Urothelium cell line (cell line): ENCODE data around the gene TSSK3.

Experiments
- DNase-seq: peaks from one replicate; pipeline ENCODE4 v3.0.0; 2011; ENCODE audit warnings: low spot score, mixed read lengths
- FAIRE-seq: peaks from 2 replicates; lab custom pipeline; 2011; peaks lifted over from hg19 to GRCh38; lab: Jason Lieb, UNC

The TSSK3 gene, protein sequence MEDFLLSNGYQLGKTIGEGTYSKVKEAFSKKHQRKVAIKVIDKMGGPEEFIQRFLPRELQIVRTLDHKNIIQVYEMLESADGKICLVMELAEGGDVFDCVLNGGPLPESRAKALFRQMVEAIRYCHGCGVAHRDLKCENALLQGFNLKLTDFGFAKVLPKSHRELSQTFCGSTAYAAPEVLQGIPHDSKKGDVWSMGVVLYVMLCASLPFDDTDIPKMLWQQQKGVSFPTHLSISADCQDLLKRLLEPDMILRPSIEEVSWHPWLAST

DNA sequence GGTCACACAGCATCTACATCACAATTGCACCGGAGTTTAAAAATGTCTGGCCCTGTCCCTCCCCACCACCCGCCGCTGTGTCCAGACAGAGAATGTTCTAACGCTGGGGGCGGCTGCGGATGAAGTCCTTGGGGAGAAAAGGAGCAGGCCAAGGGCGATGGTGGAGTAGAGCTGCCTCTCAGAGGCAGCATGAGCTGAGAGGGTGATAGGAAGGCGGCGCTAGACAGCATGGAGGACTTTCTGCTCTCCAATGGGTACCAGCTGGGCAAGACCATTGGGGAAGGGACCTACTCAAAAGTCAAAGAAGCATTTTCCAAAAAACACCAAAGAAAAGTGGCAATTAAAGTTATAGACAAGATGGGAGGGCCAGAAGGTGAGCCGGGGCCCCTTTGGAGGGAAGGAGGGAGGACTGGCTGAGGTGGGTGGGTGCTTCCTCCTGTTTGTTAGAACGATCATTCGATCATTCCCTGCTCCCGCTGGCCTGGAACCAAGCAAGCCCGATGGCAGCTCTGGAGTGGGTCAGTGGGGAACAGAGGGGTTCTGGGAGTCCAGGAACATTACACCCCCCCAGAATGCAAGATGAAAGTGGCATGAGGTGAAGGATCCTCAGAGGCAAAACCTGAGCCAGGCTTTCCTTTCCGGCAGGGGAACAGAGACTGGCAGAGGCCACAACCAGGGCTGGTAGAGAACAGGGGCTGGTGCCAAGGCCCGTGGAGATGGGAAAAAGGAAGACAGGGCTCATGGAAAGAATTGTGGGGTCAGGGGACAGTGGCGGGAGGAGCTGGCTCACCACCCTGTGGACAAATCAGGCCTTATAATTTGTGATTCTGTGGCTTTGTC lies at the start of gene TSSK3, which contains the start of gene FAM229A:
Gene TSSK3 (plus strand): TSS at position 66 of the 840 bp plus-strand sequence. CDS start 163 bp downstream, at position 229.
Gene FAM229A (minus strand): TSS at position 12 of the 840 bp plus-strand sequence. CDS start 394 bp downstream, outside the sequence.
- FAIRE-seq (no peak), DNase-seq (no peak)

DNA sequence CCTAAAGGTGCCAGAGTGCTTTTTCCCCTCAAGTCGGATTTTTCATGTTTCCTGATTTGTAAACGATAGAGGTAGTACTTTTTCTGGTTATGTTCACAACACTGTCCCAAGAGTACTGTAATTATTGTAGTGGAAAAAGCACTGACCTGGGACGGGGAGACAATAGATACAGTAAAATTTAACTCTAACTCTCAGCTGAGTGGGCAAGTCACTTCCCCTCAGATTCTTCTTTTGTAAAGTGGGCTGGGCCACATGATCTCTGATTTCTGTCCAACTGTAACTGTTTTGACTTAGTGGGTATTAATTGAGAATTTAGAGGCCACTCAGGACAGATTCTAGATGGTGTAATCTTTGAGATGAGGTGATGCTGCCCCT lies 45.4 kb upstream of the TSSK3 start:
- FAIRE-seq (no peak), DNase-seq (no peak)

DNA sequence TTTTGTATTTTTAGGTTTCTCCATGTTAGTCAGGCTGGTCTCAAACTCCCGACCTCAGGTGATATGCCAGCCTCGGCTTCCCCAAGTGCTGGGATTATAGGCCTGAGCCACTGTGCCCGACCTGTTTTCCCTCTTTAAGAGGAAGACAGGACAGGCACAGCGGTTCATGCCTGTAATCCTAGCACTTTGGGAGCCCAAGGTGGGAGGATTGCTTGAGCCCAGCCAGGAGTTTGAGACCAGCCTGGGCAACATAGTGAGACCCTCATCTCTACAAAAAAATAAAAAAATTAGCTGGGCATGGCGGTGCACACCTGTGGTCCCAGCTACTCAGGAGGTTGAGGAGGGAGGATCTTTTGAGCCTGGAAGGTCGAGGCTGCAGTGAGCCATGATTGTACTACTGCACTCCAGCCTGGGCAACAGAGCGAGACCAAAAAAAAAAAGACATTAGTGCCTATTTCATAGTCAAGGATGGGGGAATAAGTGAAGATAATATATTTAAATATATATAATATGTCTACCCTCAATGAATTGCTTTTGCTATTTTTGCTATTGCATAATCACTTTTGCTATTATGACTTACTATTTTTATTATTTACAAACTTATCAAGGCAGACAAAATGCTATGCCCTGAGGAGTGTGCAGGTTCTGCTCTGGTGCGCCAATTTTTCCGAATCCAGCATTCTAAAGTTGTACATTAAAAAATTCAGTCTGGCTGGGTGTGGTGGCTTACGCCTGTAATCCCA lies 44.0 kb upstream of the TSSK3 start:
- FAIRE-seq (no peak), DNase-seq (no peak)

DNA sequence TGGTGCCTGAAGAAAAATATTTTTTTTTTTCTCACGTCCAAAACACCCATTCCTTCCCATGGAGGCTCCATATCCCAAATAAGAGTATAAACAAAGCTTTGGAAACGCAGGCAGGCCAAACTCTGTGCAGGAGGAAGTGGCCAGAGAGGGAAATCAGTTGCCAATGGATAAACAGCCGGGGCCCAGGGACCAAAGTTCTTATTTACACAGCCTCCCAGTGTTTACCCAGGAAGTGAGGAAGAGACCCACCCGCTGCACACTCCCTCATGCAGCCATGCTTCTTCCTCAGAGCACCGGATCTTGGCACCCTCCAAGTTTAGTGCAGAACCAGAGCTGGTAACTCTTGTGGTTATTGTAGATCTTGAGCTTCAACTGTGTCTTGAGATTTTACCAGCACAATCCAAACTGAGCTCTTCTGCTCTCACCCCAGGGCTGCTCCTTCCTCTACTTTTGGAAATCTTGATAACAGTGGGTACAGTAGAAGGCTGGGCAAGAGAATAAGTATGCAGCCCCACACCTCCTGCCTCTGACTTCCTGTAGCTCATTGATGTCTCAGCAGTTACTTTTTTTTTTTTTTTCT lies 40.5 kb upstream of the TSSK3 start:
- no peak for DNase-seq
- no peak for FAIRE-seq

DNA sequence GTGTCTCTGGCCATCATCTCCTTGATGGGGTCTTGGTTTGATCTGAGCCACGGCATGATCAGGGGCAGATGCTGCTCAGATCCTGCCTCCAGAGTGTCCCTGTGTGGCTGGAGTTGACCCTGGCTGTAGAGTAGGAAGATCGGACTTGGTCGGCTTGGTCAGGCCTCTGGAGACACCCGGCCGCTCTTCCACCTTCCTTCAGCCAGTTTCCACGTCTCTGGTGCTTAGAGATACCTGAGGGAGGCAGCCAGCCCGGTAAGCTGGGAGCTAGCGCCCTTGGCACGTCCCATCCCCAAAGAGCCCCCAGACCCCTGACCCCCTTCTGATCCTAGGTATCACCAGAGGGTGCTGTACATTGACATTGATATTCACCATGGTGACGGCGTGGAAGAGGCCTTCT lies 35.1 kb upstream of the TSSK3 start:
- DNase-seq (no peak), FAIRE-seq (no peak)

DNA sequence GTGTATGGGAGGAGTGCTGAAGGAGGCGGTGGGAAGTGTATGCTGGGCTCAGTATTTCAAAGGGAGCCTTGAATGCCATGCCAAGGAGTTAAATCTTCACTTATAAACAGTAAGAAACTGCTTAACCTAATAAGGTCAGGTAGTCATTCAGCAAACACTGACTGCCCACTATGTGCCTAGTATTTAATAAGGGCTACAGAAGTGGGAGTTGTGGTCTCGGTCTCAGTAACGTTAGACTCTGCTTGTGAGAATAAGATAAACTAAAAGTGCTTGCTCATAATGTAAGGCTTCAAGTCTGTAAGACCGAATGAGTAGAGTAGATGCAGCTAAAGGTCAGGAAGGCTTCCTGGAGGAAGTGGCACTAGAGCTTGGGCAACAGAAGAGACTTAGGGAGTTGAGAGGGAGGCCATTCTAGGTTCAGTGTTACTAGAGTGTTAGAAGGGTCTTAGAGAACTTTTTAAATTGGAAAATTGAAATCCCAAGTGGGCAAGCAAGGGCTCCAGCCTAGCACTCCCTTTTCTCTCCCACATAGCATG lies 32.3 kb upstream of the TSSK3 start:
- no peak for DNase-seq
- no peak for FAIRE-seq

DNA sequence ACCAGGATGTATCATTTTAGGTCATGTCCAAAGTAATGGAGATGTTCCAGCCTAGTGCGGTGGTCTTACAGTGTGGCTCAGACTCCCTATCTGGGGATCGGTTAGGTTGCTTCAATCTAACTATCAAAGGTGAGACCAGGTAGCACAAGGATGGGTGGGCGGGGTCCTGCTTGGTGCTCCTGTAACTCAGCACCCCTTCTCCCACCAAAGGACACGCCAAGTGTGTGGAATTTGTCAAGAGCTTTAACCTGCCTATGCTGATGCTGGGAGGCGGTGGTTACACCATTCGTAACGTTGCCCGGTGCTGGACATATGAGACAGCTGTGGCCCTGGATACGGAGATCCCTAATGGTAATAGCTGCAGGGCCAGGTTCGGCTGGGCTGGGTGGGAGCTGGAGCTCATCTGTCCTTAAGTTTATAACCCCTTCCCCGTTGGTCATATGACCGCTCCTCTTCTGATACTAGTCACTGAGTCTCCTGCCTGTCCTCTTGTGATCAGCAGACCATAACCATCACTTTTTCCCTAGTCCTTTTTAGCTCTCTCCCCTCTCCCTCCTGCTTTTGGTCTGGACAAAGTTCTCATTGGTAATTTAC lies 31.7 kb upstream of the TSSK3 start:
- DNase-seq: no peak
- FAIRE-seq: no peak

DNA sequence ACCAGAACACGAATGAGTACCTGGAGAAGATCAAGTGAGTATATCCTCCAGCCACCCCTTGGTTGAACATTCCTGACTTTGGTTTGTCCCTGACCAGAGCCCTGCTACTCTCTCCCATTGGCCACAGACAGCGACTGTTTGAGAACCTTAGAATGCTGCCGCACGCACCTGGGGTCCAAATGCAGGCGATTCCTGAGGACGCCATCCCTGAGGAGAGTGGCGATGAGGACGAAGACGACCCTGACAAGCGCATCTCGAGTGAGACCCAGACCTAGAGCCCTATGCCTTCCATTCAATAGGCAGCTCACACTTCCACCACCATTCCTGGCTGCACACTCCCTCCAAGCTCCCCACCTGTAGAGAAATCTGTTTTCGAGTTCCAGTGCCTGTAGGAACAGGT lies 30.8 kb upstream of the TSSK3 start:
- FAIRE-seq: no peak
- no peak for DNase-seq

DNA sequence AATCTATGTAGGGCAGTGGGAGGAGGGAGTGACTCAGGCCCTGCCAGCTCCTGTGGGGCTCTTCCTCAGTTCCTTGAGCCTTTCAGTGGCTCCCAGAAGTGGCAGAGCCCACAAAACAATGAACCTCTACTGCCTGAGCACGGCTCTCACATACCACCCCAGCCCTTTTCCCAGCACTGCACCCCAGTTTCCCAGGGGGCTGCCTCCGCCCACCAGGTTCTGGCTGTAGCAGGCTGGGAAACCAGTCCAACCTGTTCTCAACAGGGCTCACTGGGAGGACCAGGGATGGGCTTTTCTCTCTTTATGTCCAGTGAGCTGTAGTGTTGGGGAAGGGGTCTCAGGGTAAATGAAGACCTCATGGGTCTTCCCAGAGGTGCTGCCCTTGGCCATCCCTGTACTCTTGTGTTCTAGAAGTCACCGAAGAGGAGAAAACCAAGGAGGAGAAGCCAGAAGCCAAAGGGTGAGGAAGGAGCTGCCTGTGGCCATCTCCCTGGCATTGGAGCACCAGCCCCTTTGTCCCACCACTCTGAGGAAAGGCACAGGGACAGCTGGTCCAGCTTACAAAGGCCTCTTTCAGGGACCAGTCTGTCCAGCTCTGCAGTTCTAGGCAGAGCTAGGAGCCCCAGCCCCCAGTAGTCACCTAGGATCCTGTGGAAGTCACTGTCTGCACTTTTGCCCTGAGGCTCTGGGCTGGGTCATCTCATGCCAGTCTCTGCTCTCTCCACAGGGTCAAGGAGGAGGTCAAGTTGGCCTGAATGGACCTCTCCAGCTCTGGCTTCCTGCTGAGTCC lies 29.9 kb upstream of the TSSK3 start:
- FAIRE-seq (no peak), DNase-seq (no peak)

DNA sequence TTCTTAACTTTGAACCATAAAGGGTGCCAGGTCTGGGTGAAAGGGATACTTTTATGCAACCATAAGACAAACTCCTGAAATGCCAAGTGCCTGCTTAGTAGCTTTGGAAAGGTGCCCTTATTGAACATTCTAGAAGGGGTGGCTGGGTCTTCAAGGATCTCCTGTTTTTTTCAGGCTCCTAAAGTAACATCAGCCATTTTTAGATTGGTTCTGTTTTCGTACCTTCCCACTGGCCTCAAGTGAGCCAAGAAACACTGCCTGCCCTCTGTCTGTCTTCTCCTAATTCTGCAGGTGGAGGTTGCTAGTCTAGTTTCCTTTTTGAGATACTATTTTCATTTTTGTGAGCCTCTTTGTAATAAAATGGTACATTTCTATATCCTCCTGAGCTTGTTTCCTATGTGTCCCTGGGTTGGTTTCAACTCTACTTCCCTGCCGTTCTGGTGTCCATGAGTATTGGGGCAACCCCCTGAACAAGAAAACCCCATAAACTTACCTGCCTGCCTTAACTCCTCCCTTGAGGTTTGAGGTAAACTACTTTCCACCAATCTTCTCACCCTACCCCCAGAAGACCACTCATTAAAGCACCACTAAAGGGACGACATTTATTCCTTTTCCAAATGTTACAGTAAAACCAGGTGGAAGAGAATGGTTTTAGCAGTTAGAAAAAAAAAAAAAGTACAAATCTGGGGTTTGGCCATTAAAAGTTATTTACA lies 28.9 kb upstream of the TSSK3 start:
- no peak for DNase-seq
- no peak for FAIRE-seq

DNA sequence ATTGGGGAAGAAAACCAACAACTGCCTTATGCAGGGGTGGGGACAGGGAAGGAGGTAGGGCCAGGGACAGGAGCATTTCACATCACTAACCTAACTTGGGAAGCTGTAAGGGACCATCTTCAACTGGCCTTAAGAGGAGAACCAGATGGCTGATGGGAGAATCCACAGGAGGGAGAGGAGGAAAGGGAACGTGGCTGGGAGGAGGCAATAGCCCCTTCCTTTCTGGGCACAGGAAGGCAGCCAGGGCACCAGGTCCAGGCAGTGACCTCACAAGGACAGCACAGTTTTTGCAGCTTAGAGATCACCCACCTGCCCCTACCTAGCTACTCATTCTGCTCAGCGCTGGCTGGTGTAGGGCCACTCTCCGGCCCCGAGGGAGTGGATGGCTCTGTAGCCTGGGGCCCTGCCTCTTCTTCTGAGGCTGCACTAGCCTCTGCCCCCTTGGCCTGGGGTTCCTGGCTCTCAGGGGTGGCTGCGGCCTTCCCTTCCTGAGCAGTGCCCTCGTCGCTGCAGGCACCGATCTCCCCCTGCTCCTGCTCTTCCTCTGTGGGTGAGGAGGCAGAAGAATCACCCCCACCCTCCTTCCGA lies 28.0 kb upstream of the TSSK3 start:
- DNase-seq (no peak), FAIRE-seq (no peak)

DNA sequence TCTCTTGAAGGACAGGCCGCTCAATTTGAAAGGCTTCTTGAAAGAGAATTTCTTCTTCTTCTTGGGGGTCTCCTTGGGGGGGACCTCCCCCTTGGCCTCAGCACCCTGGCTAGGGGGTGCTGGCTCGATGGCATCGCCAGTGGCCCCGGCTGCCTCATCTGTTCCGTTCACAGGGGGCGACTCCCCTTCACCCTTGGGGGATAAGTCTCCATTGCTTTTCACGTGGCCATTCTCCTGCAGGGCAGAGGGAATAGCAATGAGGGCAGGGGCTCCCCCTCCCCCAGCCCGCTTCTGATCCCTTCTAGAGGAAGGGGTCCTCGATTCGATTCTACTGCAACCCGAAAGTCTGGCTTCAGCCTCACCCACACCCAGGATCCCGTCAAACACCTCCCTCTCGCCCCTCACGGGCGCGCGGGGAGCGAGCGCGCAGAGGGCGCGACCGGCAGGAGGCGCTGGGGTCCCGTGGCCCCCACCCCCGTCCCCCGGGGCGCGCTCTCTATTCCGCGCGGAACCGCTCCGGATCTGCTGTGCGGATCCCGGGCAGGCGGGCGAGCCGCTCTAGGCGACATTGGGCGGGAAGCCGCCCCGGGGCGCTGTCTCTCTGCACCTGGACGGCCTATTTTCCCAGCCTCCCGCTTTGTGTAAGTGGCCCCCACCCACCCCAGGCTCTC lies 27.3 kb upstream of the TSSK3 start:
- no peak for FAIRE-seq
- peak; percentile 75 for DNase-seq

DNA sequence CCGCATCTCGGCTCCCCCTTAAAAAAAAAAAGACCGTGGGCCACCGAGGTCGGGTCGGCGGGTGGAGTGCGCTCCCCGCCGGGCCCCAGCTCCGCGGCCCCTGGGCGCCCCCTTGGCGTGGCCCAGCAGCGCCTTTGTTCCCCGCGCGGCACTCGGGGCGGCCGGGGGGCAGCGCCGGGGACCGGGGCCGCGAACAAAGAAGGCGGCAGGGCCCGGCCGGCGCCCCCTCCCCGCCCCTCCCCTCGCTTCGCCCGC lies 26.9 kb upstream of the TSSK3 start:
- DNase-seq (no peak), FAIRE-seq (no peak)

DNA sequence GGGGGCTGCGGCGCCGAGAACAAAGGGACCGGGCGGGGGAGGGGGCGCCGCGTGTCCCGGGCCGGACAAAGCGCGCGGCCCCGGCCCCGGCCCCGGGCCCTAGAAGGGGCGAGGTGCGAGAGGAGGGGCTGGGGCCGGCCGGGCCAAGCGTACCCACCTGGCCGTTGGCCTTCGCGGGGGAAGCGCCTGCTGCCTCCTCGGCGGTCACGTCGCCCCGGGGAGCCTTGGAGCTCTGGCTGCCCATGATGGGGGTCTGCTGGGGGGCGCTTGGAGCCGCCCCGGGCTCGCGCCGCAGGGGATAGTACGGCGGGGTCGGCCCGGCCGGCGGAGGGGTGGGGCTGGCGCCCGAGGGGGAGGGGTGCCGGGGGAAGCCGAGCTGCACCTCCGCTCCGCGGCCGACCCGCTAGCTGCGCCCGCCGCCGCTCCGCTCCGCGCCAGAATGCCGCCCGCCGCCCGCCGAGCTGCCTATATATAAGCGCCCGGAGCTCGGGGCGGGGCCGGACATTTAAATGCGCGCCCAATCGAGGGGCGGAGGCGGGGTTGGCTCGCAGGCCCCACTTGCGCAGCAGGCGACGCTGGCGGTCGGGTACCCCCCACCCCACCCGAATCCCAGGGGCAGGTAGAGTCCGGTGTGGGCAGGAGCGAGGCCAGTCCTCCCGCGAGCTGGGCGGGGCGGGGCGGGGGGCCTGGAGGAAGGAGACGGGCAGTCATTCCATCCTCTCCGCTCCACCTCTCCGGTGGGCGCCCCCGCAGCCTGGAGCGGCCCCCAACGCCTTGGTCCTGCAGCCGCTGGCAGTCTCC lies 26.3 kb upstream of the TSSK3 start, which contains the start of gene MARCKSL1:
Gene MARCKSL1 (minus strand): TSS at position 444 of the 801 bp plus-strand sequence. CDS start 200 bp downstream, at position 244.
- DNase-seq (peak; percentile 85), FAIRE-seq (peak; percentile 23)

DNA sequence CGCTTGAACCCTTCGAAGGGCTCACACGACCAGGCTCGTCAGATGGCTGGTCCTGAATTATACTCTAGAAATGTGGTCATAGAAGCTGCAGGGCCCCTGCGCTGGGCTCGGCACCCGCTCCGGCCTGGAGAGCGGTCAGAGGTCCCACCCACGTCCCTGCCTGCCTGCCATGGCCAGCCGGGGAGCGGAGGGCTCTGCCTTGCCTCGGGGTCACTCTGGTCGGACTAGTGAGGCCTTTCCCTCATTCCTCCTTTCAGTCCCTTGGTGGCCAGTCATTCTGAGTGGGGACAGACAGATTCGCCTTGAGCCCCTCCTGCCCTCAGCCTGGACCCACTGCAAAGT lies 25.8 kb upstream of the TSSK3 start:
- DNase-seq (no peak), FAIRE-seq (no peak)

DNA sequence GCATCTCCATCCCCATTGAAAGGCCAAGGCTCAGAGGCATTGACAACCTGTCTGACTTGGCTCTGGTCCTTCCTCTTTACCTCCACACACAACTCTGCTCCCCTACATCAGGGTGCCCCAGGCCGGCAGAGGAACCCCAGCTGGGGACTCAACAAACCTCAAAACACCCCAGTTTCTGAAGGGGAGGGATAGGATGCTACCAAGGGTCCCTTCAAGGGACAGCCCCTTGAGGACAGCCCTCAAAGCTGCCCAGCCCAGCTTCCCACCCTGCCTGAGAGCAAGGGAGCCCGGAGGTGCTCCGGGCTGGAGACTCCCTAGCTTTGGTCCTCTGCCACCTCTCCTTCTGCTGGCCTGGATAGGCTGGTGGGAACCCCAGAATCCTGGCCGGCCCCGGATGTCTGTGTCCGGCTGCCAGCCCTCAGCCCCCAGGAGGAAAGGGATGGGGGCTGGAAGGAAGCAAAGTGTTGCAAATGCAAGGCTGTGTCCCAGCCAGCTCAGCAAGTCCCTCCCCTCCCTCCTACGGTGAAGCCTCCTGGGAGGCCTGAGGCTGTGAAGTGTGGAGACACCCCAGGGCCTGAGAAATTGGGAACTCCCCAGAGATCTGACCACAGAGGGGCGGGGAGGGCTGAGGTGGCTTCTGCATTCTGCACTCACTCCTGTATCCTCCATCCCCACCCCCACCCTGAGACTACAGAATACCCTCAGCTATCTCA lies 25.2 kb upstream of the TSSK3 start:
- peak; percentile 46 for DNase-seq
- no peak for FAIRE-seq
